ENCODE results near the gene DDX19B. TPM values are rescaled to one million over a fixed set of nuclear protein-coding genes. Genes with fewer than 3 reads are reported as not detected.
"Not testable (repeated sequence)": the region's sequence is repeated elsewhere in the genome, so short reads cannot be mapped to it uniquely, and the experiment has no call there.

DDX19B gene
- total RNA-seq: 10 to 100 TPM; 36.2 to 38.1 TPM

DNA sequence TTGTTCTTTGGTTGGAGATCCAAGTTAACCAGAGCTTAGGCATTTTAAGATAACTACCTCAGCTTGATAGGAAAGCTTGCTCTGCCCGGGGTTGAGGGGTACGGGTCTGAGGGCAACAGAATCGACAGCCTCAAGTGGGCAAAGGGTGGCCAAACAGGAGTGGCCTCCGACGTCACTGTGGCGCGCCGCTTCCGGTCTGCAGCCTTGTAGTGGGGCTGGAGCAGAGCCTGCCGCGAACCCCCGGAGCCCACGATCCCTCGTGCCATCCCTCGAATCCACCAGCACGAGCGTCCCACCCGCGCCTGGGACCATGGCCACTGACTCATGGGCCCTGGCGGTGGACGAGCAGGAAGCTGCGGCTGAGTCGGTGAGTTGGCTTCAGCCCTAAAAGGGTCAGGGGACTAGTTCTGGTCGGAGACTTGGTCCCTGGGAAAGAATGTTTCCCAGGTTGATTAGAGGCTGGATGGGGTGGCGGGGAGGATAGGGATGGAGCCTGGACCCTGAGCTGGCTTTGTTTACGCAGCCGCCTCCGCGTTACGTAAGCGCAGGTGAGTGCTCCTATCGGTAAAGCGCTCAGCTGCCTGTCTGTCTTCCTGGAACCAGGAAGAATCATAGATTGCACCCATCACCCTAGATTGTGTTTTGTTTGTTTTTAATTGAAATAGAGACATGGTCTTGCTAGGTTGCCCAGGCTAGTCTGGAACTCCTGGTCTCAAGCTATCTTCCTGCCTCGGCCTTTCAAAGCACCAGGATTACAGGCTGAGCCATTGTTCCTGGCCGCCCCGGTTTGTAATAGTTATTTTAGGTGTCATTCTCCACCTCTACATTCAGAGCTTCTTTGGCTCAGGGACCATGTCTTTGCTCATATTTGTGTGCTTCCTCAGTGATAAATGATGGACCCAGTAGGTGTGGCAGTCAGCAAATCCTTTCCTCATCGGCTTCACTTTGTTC lies at the start of gene DDX19B:
Gene DDX19B, plus strand, starts transcription at position 199 of the 951 bp plus-strand sequence. Its CDS starts 112 bp downstream, at position 311.
- ChIA-PET CTCF (interaction anchor here (0.9 to 1.7 kb wide), 6 partner anchors 8 to 265 kb away, joined by 3 to 5 read pairs (median 4); partner anchors contain the start of genes AARS1 and DDX19A), POLR2A (interaction anchor here (0.5 to 2.2 kb wide), 4 partner anchors 10 to 81 kb away, joined by 3 to 37 read pairs (median 8); partner anchors contain the start of genes AARS1 and DDX19A)

DNA sequence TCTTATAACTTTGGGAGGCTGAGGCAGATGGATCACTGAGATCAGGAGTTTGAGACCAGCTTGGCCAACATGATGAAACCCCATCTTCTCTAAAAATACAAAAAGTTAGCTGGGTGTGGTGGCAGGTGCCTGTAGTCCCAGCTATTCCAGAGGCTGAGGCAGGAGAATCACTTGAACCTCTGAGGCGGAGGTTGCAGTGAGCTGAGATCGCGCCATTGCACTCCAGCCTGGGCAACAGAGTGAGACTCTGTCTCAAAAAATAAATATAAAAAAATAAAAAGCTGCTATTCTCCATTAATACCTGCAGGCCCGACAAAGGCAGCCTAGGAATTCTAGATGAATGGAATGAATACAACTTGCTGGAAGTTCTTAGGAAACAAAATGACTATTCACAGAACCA lies 49.3 kb upstream of the DDX19B start:
- POLR2A ChIA-PET: not testable (repeated sequence)

GRCh38 chr16:70250748-70251628 lies 48.0 kb upstream of the DDX19B start:
- ChIA-PET CTCF (interaction anchor here (0.5 to 2.5 kb wide), 6 partner anchors 16 to 1204 kb away, joined by 3 to 12 read pairs (median 4); partner anchors contain the start of gene AARS1), POLR2A (interaction anchor here (0.7 to 2.1 kb wide), 2 partner anchors 38 to 275 kb away, joined by 3 to 10 read pairs; partner anchors contain the start of gene AARS1)

More for the DNA sequence above, 49.3 kb upstream of the DDX19B start:
- CTCF ChIA-PET: interaction anchor here (1.2 to 1.3 kb wide), 2 partner anchors 39 to 48 kb away, joined by 3 read pairs; partner anchors contain the start of gene AARS1

GRCh38 chr16:70251629-70252354 lies 47.2 kb upstream of the DDX19B start, which contains the start of gene EXOSC6:
Gene EXOSC6, minus strand, starts transcription at chr16:70251940. Its CDS starts 40 bp downstream, at chr16:70251900.
- ChIA-PET POLR2A (interaction anchor here (0.7 to 2.1 kb wide), 6 partner anchors 37 to 316 kb away, joined by 3 to 10 read pairs (median 4); partner anchors contain the start of genes AARS1 and DDX19A), CTCF (interaction anchor here (0.5 to 2.5 kb wide), 9 partner anchors 12 to 599 kb away, joined by 3 to 12 read pairs (median 4); partner anchors contain the start of genes AARS1, DDX19A and DDX19B)

DNA sequence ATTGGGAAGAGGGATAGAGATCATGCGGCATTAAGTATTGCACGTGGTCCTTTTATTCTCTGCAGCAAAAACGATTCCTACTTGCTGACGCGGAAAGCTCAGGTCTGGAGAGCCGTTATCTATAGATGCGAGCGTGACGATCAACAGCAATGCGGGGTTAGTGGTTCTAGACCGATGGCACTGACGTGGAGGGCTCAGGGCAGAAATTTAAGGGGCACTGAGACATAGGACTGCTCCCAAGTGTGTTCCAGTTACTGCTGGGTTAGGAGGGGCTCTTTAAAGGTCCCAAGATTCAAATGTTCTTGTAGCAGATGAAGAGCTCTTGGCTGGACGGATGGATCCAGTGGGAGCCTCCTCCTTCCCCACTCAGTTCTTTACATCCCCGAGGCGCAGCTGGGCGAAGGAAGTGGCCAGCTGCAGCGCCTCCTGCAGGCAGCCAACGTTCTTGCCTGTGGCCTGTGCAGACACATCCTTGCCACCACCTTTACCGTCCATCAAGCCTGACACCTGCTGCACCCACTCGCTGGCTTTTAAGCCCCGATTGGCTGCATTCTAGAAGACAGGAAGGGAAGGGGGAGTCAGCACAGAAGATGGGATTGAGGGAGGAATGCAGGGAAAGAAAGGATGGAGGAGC lies 46.5 kb upstream of the DDX19B start:
- ChIA-PET CTCF (interaction anchor here (0.5 to 2.5 kb wide), 9 partner anchors 11 to 356 kb away, joined by 3 to 12 read pairs (median 3); partner anchors contain the start of genes AARS1, DDX19A and DDX19B), POLR2A (interaction anchor here (0.5 to 2.1 kb wide), 6 partner anchors 33 to 316 kb away, joined by 3 to 10 read pairs (median 4); partner anchors contain the start of genes AARS1 and DDX19A)

DNA sequence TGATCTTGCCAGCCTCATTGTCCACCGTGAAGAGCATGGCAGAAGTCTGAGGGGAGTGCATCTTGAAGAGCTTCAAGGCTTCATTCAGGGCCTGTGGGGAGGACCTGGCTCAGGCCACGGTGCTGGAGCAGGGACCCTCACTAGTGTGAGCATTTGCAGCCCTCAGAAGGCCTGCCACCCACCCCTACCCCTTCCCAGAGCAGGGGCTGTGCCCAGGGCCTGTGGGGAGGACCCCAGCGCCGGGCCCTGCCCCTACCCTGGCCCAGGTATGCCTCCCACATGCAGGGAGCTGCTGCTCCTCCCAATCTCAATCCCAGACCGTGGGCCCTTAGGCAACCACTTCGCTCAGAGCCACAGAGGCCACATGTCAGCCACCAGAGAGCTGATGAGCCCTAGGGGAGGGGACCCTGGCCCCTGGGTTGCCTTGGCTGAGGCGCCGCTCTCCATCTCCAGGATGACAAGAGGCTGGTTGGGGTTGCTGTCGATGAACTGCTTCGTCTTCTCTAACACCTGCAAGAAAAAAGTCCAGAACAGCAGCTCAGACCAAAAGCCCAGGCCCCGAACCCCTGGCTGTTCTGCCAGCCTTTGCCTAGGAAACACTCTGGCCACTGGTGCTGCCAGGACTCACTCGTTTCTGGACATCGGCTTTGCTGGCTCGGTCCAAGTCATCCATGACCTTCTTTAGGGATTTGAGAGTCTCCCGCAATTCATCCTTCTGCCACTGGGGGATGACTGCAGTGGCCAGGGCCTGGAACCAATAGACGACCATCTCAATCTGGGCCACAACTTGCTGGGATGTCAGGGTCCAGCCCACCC lies 45.5 kb upstream of the DDX19B start:
- ChIA-PET POLR2A (interaction anchor here (0.5 kb wide), 1 partner anchor 32 kb away, joined by 5 read pairs; no protein-coding TSS in a partner anchor), CTCF (interaction anchor here (1.0 to 2.5 kb wide), 4 partner anchors 14 to 46 kb away, joined by 3 to 12 read pairs (median 4); partner anchors contain the start of genes AARS1 and DDX19B)

DNA sequence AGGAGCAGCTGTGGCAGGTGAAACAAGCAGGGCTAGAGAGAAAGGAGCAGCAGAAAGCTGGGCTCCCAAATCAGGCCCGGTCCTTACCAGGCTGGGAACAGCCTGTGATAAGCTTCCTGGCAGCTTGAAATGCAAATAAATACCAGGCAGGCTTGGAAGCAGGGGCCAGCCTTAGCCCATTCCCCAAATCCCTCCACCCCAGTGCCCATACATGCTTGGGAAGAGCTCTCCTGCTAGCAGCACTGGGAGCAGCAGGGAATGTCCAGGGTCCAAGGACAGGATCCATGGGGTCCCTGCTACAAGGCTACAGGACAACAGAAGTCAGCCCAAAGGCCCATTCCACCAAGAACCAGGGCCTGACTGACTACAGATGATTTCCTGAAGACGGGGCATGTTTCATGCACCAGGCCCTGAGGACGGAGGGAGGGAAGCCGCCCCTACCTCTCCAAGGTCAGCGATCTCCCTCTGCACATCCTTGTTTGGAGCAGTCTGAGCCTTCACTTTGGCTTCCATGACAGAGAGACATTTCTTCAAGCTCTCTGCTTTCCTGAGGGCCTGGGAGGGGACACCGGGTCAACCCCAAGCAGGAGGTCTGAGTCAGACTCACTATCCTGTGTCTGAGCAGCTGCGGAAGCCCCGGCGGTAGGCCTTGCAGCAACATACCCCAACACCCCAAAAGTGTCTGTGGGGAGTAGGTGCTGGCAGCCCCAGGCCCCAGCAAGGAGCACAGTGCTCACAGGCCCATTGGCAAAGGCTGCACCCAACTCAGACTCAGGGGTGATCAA lies 44.6 kb upstream of the DDX19B start:
- ChIA-PET CTCF (interaction anchor here (1.1 kb wide), 1 partner anchor 19 kb away, joined by 3 read pairs; no protein-coding TSS in a partner anchor), POLR2A (no interaction called here)

DNA sequence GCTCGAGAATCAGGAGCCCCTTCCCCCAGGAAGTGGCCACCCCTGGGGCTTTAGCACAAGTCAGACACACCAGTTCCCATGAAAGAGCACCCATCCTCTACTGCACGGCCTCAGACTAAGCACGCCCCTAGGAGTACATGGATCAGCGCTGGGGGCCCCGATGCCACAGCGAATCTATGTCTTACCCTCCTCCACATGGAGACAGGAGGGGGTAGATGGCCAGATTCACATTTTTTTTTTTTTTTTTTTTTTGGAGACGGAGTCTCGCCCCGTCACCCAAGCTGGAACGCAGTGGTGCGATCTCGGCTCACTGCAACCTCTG lies 44.1 kb upstream of the DDX19B start:
- POLR2A ChIA-PET: no interaction called here
- CTCF ChIA-PET: interaction anchor here (1.1 kb wide), 1 partner anchor 19 kb away, joined by 3 read pairs; no protein-coding TSS in a partner anchor

- ChIA-PET POLR2A (no interaction called here), CTCF (no interaction called here)
Measured at GRCh38 chr16:70255574-70255973, 43.4 kb upstream of the DDX19B start.

DNA sequence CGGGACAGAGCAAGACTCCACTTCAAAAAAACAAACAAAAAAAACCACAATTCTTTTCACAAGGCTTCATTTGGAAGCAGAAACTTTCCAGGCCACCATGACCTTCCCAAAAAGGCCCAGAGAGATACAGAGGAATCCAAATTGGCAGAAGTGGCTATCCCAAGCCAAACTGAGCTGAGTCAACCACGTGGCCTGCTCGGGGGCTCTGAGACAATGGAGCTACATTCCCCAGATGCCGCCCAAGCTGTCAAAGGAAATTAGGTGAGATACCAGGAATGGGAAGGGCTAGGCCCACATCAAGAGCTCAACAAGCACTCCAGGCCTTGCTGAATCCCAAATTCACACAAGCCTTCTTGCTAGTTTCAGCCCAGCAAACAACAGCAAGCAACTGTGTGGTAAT lies 41.6 kb upstream of the DDX19B start:
- ChIA-PET POLR2A (no interaction called here), CTCF (no interaction called here)

- POLR2A ChIA-PET: no interaction called here
- CTCF ChIA-PET: no interaction called here
Measured at GRCh38 chr16:70258065-70258464, 40.9 kb upstream of the DDX19B start.

GRCh38 chr16:70258946-70259345 lies 40.0 kb upstream of the DDX19B start:
- CTCF ChIA-PET: interaction anchor here (0.7 kb wide), 1 partner anchor 23 kb away, joined by 3 read pairs; no protein-coding TSS in a partner anchor
- POLR2A ChIA-PET: interaction anchor here (0.7 kb wide), 1 partner anchor 1661 kb away, joined by 3 read pairs; no protein-coding TSS in a partner anchor

DNA sequence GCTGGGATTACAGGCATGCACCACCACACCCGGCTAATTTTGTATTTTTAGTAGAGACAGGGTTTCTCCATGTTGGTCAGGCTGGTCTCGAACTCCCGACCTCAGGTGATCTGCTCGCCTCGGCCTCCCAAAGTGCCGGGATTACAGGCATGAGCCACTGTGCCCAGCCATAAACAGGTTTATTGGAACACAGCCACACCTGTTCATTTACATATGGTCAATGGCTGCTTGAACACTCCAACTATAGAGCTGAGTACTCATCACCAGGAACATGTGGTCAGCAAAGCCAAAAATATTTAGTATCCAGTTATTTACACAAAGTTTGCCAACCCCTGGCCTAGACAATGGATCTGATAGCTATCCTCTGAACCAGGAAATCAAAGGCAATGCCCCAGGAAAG lies 39.1 kb upstream of the DDX19B start:
- POLR2A ChIA-PET, CTCF ChIA-PET: not testable (repeated sequence)

DNA sequence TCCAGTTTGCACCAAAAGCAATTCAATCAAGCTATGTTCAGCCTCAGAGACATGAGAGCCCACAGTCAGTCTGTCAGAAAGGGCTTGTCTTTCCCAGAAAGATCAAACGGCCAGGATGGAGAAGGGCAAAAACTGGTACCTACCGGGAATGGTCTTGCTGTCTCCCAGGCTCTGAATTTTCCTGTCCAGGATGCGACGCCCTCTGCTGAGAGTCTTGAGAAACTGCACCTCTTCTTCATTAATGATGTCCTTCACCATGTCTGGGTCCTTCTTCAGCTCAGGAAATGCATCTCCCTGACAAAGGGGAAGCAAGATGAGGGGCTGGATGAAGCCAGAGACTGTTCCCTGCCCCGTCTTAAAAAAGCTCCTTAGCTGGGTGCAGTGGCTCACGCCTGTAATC lies 31.5 kb upstream of the DDX19B start:
- CTCF ChIA-PET: interaction anchor here (0.6 to 2.9 kb wide), 3 partner anchors 15 to 853 kb away, joined by 4 to 12 read pairs (median 4); partner anchors contain the start of gene EXOSC6
- POLR2A ChIA-PET: interaction anchor here (1.1 kb wide), 1 partner anchor 21 kb away, joined by 3 read pairs; the partner anchor contains the start of gene AARS1

DNA sequence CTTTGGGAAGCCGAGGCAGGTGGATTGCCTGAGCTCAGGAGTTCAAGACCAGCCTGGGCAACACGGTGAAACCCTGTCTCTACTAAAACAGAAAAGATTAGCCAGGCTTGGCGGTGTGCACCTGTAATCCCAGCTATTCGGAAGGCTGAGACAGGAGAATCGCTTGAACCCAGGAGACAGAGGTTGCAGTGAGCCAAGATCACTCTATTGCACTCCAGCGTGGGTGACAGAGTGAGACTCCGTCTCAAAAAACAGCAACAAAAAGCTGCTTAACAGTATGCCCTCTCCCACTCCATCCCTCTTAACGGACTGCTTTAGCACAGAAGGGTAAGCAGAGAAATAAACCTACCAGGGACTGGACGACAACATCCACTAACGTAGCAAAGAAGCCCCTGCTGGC lies 31.1 kb upstream of the DDX19B start:
- POLR2A ChIA-PET: not testable (repeated sequence)
- CTCF ChIA-PET: interaction anchor here (0.6 to 2.9 kb wide), 3 partner anchors 15 to 854 kb away, joined by 4 to 12 read pairs (median 4); partner anchors contain the start of gene EXOSC6

- POLR2A ChIA-PET: no interaction called here
- CTCF ChIA-PET: no interaction called here
Measured at GRCh38 chr16:70269471-70269870, 29.5 kb upstream of the DDX19B start.
